Tibial nerve (tissue), 4 donors: ENCODE results near the gene SPINT3. TPM values are rescaled to one million over a fixed set of nuclear protein-coding genes. Genes with fewer than 3 reads are reported as not detected.

ENCODE experiments used
- DNase-seq, 2 donors: peaks; one replicate each; pipeline ENCODE4 v3.0.0-alpha.2; 2019; ENCODE audit warnings: low spot score in 2 of 2
- H3K27ac ChIP-seq, 4 donors: fragments of 200-600 bp; sonication (generic) in 3 of 4; one replicate each; pipeline ENCODE4 v1.5.1; 2017 to 2019; ENCODE audit warnings: mild to moderate bottlenecking in 1 of 4
- H3K27me3 ChIP-seq, 2 donors: fragments of 200-600 bp; sonication (generic) in 1 of 2; one replicate each; pipeline versions ENCODE4 v1.5.1 to v1.6.0; 2017 to 2019
- H3K36me3 ChIP-seq, 3 donors: fragments of 200-600 bp; sonication (generic); one replicate each; pipeline ENCODE4 v1.5.1; 2018 to 2019
- H3K4me1 ChIP-seq, 4 donors: fragments of 200-600 bp; sonication (generic) in 3 of 4; one replicate each; pipeline ENCODE4 v1.5.1; 2017 to 2019
- H3K4me3 ChIP-seq, 4 donors: fragments of 200-600 bp; sonication (generic) in 3 of 4; one replicate each; pipeline ENCODE4 v1.5.1; 2017 to 2019; ENCODE audit warnings: mild to moderate bottlenecking in 1 of 4, moderate library complexity in 1 of 4
- H3K9me3 ChIP-seq, 4 donors: fragments of 200-600 bp; sonication (generic) in 3 of 4; one replicate each; pipeline ENCODE4 v1.5.1; 2017 to 2019
- EP300 ChIP-seq, 2 donors: sonication (generic); formaldehyde crosslinking; IDR thresholded peaks; one replicate each; pipeline ENCODE4 v1.6.1; 2017; ENCODE audit warnings: antibody characterized with exemption in 2 of 2, mild to moderate bottlenecking in 1 of 2
- POLR2A ChIP-seq, 2 donors: fragments of 450-650 bp; IDR thresholded peaks; one replicate each; pipeline ENCODE4 v1.6.1; 2017; ENCODE audit warnings: antibody characterized with exemption in 2 of 2, mild to moderate bottlenecking in 2 of 2, moderate library complexity in 2 of 2
- WGBS, 2 donors: methylation state at CpG; one replicate each; pipeline ENCODE4 v1.1.5; 2018; 5-methylcytosine and 5-hydroxymethylcytosine counted together
- total RNA-seq, 4 donors: library from RNA; depleted of rRNA; stranded (reverse); fragments of >200 nt; gene quantifications; one replicate each; pipeline ENCODE4 v1.1.0, GENCODE V29; 2016
- TF ChIP-seq, protein P1 (sequence below), 5 experiments: fragments of 200-600 bp in 3 of 5; fragments of 450-650 bp in 2 of 5; sonication (generic) in 3 of 5; IDR thresholded peaks; one replicate each; pipeline ENCODE4 v1.5.1; 2016 to 2019; ENCODE audit warnings: antibody characterized with exemption in 5 of 5, mild to moderate bottlenecking in 3 of 5, moderate library complexity in 2 of 5

Gene SPINT3
- total RNA-seq, 4 donors from 2014 or later, result not detected

- Histone ChIP-seq H3K4me1 (no peaks in the 10 kb centered on the region), H3K4me3 (no peak overlapping the region), H3K27ac (no peak overlapping the region), H3K27me3 (peaks cover 0 to 11% of the 10 kb centered on the region in 2 donors), H3K36me3 (no peaks in the 10 kb centered on the region), H3K9me3 (no peaks in the 10 kb centered on the region)
- WGBS, 2 donors, result 81 to 86% methylated on average over 1 of the region's 1 CpG
- TF ChIP-seq EP300 (IDR thresholded peaks at IDR 0.05) (no peak), POLR2A (IDR thresholded peaks at IDR 0.05) (no peak)
- TF ChIP-seq, protein P1, sequence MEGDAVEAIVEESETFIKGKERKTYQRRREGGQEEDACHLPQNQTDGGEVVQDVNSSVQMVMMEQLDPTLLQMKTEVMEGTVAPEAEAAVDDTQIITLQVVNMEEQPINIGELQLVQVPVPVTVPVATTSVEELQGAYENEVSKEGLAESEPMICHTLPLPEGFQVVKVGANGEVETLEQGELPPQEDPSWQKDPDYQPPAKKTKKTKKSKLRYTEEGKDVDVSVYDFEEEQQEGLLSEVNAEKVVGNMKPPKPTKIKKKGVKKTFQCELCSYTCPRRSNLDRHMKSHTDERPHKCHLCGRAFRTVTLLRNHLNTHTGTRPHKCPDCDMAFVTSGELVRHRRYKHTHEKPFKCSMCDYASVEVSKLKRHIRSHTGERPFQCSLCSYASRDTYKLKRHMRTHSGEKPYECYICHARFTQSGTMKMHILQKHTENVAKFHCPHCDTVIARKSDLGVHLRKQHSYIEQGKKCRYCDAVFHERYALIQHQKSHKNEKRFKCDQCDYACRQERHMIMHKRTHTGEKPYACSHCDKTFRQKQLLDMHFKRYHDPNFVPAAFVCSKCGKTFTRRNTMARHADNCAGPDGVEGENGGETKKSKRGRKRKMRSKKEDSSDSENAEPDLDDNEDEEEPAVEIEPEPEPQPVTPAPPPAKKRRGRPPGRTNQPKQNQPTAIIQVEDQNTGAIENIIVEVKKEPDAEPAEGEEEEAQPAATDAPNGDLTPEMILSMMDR (IDR thresholded peaks at IDR 0.05), result no peak
- DNase-seq, result no peak
These were observed 19.9 kb downstream of the SPINT3 start for GRCh38 chr20:45495501-45495941.

- no peaks in the 10 kb centered on the region for H3K36me3 ChIP-seq
These were observed 26.3 kb downstream of the SPINT3 start for GRCh38 chr20:45489083-45489531.

DNA sequence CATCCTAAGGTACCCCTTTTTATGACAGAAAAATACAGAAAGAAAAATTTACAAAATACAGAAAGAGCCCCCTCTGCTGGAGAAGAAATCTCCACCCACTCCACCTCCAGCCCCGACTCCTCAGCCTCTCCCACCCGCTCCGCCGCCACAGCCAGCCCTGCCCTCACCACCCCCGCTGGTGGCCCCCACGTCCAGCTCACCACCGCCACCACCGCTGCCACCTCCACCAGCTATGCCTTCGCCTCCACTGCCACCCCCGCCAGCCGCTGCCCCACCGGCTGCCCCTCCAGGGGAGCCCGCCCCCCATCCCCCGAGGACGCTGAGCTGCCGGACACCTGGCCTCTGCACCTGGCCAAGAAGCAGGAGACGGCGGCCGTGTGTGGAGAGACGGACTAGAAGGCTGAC is 28.2 kb downstream of the SPINT3 start:
- Histone ChIP-seq H3K4me3 (no peak overlapping the region), H3K36me3 (no peaks in the 10 kb centered on the region), H3K9me3 (no peaks in the 10 kb centered on the region), H3K4me1 (no peaks in the 10 kb centered on the region), H3K27me3 (peaks cover 0 to 9% of the 10 kb centered on the region in 2 donors), H3K27ac (no peak overlapping the region)
- no peak for DNase-seq
- WGBS, 2 donors, result 19 to 26% methylated on average over 16 to 17 of the region's 20 CpGs
- TF ChIP-seq POLR2A (IDR thresholded peaks at IDR 0.05) (no peak), EP300 (IDR thresholded peaks at IDR 0.05) (no peak)
- TF ChIP-seq, protein P1 (IDR thresholded peaks at IDR 0.05), result peak in 1 of 5 experiments; percentile 6

More at GRCh38 chr20:45489083-45489531, 26.3 kb downstream of the SPINT3 start:
- no peaks in the 10 kb centered on the region for H3K4me1 ChIP-seq
- H3K27ac ChIP-seq, result no peak overlapping the region
- WGBS, 2 donors, result 42 to 72% methylated on average over 1 of the region's 1 CpG
- TF ChIP-seq, protein P1 (IDR thresholded peaks at IDR 0.05), result no peak
- TF ChIP-seq EP300 (IDR thresholded peaks at IDR 0.05), result no peak
- TF ChIP-seq POLR2A (IDR thresholded peaks at IDR 0.05), result no peak
- DNase-seq, result no peak
- peaks cover 0 to 7% of the 10 kb centered on the region in 2 donors for H3K27me3 ChIP-seq
- no peak overlapping the region for H3K4me3 ChIP-seq
- no peaks in the 10 kb centered on the region for H3K9me3 ChIP-seq

GRCh38 chr20:45485388-45485787 is 30.0 kb downstream of the SPINT3 start:
- no peaks in the 10 kb centered on the region for H3K9me3 ChIP-seq
- H3K27ac ChIP-seq, result no peak overlapping the region
- DNase-seq, result no peak
- no peak overlapping the region for H3K4me3 ChIP-seq
- no peak for TF ChIP-seq POLR2A (IDR thresholded peaks at IDR 0.05)
- TF ChIP-seq, protein P1 (IDR thresholded peaks at IDR 0.05), result no peak
- TF ChIP-seq EP300 (IDR thresholded peaks at IDR 0.05), result no peak
- no peaks in the 10 kb centered on the region for H3K36me3 ChIP-seq
- WGBS, 2 donors, result 67 to 71% methylated on average over 4 of the region's 4 CpGs
- peaks cover 0 to 15% of the 10 kb centered on the region in 2 donors for H3K27me3 ChIP-seq
- H3K4me1 ChIP-seq, result no peaks in the 10 kb centered on the region

DNA sequence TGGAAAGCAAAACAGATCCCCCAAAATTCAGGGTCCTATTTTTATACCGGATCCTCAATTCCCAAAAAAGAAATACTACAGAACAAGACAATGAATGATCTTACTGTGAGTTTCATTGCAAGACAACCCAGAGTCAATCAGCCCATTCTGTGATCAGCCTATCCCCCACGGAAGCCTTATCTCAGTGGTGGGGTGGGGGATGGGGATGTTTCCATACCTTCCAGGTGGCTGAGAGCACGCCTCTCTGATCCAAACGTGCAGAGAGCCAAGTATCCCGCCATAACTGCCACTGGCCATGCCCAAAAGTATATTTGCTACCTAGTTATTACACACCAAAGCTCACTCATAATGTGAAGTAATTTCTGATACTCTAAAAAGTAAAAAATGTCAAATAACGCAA is 30.7 kb downstream of the SPINT3 start:
- H3K27ac ChIP-seq, result no peak overlapping the region
- DNase-seq, result no peak
- no peak overlapping the region for H3K4me3 ChIP-seq
- peaks cover 0 to 15% of the 10 kb centered on the region in 2 donors for H3K27me3 ChIP-seq
- no peaks in the 10 kb centered on the region for H3K36me3 ChIP-seq
- no peaks in the 10 kb centered on the region for H3K4me1 ChIP-seq
- no peaks in the 10 kb centered on the region for H3K9me3 ChIP-seq
- TF ChIP-seq, protein P1 (IDR thresholded peaks at IDR 0.05), result no peak
- no peak for TF ChIP-seq EP300 (IDR thresholded peaks at IDR 0.05)
- no peak for TF ChIP-seq POLR2A (IDR thresholded peaks at IDR 0.05)
- WGBS, 2 donors, result 31 to 32% methylated on average over 6 of the region's 6 CpGs
